ENCODE data around the gene PSG1.

The PSG1 gene

DNA sequence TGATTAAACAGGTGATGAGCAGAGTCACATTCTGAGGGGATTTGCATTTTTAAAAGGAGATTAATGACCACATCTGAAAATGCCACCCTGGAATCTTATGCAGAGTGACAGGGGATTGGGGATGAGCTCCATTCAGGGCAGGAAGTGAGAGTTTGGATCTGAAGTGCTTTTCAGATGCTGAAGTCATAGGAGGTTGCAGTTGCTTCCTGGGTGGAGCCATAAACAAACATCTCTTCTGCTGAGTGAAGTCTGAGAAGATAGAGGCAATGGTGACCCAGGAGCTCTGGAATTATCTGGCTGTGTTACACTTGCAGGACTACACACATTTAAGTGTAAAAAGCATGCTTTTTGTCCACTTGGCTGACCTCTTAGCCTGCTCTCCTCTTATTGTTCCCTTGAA, 62.6 kb downstream of the PSG1 start:
- peak; percentile 45 for DNase-seq
